GM10248 (cell line): ENCODE results near the gene TMEM170A.
"Not testable (repeated sequence)": the region's sequence is repeated elsewhere in the genome, so short reads cannot be mapped to it uniquely, and the experiment has no call there.

Source experiments
- CTCF ChIA-PET: fragments of 300-600 bp; sonication (Branson Sonifier 250); formaldehyde crosslinking; extraction: SDS; loops from one replicate; lab custom pipeline; 2021; ENCODE audit warnings: antibody characterized with exemption; lab: Yijun Ruan, JAX
- POLR2A ChIA-PET: fragments of 350-650 bp; sonication (Branson Sonifier 250); formaldehyde crosslinking; extraction: SDS; loops from one replicate; lab custom pipeline; 2020; ENCODE audit warnings: antibody characterized with exemption; lab: Yijun Ruan, JAX
- DNase-seq: peaks from one replicate; pipeline ENCODE4 v3.0.0; 2012; ENCODE audit errors: extremely low spot score
- TF ChIP-seq, protein P1 (sequence below): IDR thresholded peaks from 2 replicates; pipeline ENCODE4 v1.5.1; 2012; ENCODE audit warnings: mild to moderate bottlenecking, low read depth; ENCODE audit errors: extremely low read depth, missing control alignments, control extremely low read depth

TMEM170A gene, protein sequence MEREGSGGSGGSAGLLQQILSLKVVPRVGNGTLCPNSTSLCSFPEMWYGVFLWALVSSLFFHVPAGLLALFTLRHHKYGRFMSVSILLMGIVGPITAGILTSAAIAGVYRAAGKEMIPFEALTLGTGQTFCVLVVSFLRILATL

DNA sequence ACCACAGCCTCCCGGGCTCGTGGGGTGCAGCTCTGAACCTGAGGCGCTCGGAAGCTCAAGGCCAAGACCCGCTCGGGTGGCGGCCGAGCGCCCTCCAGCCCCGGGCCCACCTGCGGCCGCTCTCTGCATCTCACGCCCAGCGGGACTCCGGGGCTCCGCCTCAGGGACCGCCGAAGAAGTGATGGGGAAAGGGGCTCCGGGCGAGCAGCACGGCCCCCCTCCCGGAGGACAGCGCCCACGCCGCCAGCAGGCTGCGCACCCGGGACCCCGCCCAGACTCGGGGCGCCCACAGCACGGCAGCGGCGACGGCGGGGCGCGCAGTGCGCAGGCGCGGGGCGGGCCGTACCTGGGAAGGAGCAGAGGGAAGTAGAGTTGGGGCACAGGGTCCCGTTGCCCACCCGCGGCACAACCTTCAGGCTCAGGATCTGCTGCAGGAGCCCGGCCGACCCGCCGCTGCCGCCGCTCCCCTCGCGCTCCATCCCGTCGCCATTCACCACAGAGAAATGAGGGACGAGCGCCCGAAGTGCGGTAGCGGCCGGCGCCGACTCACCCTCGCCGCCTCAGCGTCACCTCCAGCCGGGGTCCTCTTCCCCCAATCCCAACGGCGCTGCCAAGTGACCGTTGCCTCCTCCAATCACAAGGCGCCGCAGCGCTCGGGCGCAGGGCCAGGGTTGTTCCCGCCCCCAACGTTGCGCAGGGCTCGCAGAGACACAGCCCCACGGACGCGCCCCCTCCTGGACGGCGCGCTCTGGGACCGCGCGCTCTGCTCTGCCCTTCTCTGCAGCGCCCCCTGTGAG is at the start of gene TMEM170A:
Gene TMEM170A (minus strand): TSS at position 568 of the 797 bp plus-strand sequence. CDS start 89 bp downstream, at position 479.
- ChIA-PET CTCF (interaction anchor here (0.7 to 15.7 kb wide), 46 partner anchors 8 to 602 kb away, joined by 3 to 258 read pairs (median 4); partner anchors contain the start of genes CFDP1, CHST6, GABARAPL2 and TMEM231), POLR2A (interaction anchor here (0.6 kb wide), 1 partner anchor 101 kb away, joined by 3 read pairs; the partner anchor contains the start of gene GABARAPL2)
- TF ChIP-seq, protein P1, sequence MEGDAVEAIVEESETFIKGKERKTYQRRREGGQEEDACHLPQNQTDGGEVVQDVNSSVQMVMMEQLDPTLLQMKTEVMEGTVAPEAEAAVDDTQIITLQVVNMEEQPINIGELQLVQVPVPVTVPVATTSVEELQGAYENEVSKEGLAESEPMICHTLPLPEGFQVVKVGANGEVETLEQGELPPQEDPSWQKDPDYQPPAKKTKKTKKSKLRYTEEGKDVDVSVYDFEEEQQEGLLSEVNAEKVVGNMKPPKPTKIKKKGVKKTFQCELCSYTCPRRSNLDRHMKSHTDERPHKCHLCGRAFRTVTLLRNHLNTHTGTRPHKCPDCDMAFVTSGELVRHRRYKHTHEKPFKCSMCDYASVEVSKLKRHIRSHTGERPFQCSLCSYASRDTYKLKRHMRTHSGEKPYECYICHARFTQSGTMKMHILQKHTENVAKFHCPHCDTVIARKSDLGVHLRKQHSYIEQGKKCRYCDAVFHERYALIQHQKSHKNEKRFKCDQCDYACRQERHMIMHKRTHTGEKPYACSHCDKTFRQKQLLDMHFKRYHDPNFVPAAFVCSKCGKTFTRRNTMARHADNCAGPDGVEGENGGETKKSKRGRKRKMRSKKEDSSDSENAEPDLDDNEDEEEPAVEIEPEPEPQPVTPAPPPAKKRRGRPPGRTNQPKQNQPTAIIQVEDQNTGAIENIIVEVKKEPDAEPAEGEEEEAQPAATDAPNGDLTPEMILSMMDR = peak; percentile 100
- peak; percentile 97 for DNase-seq

DNA sequence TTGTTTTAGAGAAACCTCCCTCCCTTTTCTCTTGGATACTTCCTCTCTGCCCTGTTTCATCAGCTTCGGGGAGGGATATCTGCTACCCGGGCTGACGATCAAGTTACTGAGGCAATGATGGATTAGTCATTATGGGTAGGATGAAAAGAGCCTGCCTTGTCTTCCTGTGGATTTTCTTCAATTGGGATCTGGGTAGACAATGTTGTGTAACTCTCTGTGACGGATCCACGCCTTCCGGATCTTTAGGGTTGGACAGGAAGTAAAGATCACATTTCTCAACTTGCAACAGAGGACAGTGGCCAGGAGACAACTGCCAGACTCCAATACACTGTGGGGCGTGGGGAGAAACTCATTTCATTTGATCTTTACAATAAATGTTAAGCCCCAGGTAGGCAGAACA is 42.1 kb upstream of the TMEM170A start:
- TF ChIP-seq, protein P1 = no peak
- ChIA-PET POLR2A (interaction anchor here (1.3 kb wide), 1 partner anchor 11 kb away, joined by 5 read pairs; the partner anchor contains the start of gene CHST6), CTCF (interaction anchor here (0.6 to 3.5 kb wide), 4 partner anchors 10 to 55 kb away, joined by 3 to 22 read pairs (median 4); no protein-coding TSS in a partner anchor)
- no peak for DNase-seq

DNA sequence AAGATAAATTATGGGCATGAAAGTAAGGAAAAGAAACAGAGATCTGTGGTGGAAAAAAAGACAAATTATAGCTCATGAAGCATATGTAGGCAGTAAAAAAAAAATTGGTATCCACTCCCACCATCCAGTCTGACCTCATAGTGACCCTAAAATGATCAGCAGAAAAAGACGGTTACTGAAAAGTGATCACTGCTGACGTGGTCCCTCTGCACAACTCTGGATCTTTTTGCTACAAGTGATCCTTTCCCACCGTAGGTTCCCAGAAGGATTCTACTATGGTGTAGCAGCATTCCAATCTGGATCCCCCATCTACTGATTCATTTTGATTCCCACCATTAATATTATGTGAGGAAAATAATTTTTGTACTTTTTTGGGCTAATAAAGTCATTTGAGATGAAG is 41.6 kb upstream of the TMEM170A start:
- POLR2A ChIA-PET = interaction anchor here (1.3 kb wide), 1 partner anchor 11 kb away, joined by 5 read pairs; the partner anchor contains the start of gene CHST6
- CTCF ChIA-PET = interaction anchor here (0.6 to 1.2 kb wide), 4 partner anchors 11 to 56 kb away, joined by 3 to 5 read pairs (median 4); no protein-coding TSS in a partner anchor
- DNase-seq = no peak

DNA sequence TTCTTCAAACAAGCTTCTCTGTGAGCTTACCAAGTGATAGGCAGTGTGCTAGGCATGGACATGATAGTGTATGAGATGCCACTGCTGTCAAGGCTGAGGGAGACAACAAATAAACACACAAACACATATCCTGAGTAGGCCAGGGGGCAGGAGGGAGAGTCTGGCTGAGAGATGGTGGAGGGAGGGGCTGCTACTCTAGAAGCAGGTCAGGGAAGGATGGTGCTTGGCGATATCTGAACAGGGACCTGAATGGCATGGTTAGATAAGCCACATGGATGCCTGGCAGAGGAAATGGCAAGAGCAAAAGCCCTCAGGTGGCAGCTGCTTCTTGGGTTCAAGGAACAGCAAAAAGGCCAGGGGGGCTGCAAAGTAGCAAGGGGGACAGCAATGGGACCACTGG is 39.3 kb upstream of the TMEM170A start:
- TF ChIP-seq, protein P1 = no peak
- ChIA-PET POLR2A (no interaction called here), CTCF (interaction anchor here (1.4 kb wide), 2 partner anchors 12 to 13 kb away, joined by 3 to 6 read pairs; no protein-coding TSS in a partner anchor)
- no peak for DNase-seq

More for the DNA sequence above, 41.6 kb upstream of the TMEM170A start:
- TF ChIP-seq, protein P1 = no peak

DNA sequence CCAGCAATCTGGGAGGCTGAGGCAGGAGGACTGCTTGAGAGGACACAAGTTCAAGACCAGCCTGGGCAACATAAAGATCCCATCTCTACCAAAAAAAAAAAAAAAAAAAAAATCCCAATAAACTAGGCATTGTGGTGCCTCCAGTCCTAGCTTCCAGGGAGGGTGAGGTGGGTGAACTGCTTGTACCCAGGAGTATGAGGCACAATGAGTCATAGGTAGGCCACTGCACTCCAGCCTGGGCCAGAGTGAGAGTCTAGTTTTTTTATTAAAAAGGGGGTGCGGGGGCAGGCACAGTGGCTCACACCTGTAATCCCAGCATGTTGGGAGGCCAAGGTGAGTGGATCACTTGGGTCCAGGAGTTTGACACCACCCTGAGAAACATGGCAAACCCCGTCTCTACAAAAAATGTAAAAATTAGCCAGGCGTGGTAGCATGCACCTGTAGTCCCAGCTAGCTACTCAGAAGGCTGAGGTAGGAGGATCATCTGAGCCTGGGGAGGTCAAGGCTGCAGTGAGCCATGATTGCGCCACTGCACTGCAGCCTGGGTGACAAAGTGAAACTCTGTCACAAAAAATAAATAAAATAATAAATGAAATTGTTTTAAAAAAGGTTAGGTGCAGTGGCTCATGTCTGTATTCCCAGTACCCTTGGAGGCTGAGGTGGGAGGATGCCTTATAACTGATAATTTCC is 38.6 kb upstream of the TMEM170A start:
- POLR2A ChIA-PET = no interaction called here
- TF ChIP-seq, protein P1 = no peak
- CTCF ChIA-PET = interaction anchor here (1.4 kb wide), 2 partner anchors 12 to 14 kb away, joined by 3 to 6 read pairs; no protein-coding TSS in a partner anchor
- DNase-seq = no peak

DNA sequence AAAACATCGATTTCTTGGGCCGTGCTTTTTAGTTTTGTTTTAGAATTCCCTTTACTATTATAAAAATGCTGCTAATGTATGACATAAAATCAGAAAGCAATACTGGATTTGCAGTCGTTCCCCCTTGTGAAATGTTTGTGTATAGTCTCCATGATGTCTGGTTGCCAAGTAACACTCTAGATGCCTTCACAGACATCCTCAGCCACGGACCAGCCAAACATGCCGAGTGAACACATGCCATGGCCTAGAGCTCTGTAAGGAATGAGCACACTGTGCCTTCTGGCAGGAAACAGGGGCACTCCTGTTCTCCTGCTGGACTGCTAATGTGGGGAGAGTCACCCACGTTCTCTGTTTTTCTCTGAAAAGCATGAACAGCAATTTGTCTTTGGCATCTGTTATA is 37.3 kb upstream of the TMEM170A start:
- CTCF ChIA-PET = interaction anchor here (1.1 to 1.6 kb wide), 2 partner anchors 15 to 30 kb away, joined by 3 to 9 read pairs; no protein-coding TSS in a partner anchor
- POLR2A ChIA-PET, DNase-seq: not testable (repeated sequence)
